ENCODE results near the gene VPS33B. TPM values are rescaled to one million over a fixed set of nuclear protein-coding genes. Genes with fewer than 3 reads are reported as not detected.

Gene VPS33B
- total and polyA plus RNA-seq, 2 of the 13 experiments (the other 11 are each of a cell fraction or from before 2014, with no cell fraction given): 15.8 to 16.5 TPM

DNA sequence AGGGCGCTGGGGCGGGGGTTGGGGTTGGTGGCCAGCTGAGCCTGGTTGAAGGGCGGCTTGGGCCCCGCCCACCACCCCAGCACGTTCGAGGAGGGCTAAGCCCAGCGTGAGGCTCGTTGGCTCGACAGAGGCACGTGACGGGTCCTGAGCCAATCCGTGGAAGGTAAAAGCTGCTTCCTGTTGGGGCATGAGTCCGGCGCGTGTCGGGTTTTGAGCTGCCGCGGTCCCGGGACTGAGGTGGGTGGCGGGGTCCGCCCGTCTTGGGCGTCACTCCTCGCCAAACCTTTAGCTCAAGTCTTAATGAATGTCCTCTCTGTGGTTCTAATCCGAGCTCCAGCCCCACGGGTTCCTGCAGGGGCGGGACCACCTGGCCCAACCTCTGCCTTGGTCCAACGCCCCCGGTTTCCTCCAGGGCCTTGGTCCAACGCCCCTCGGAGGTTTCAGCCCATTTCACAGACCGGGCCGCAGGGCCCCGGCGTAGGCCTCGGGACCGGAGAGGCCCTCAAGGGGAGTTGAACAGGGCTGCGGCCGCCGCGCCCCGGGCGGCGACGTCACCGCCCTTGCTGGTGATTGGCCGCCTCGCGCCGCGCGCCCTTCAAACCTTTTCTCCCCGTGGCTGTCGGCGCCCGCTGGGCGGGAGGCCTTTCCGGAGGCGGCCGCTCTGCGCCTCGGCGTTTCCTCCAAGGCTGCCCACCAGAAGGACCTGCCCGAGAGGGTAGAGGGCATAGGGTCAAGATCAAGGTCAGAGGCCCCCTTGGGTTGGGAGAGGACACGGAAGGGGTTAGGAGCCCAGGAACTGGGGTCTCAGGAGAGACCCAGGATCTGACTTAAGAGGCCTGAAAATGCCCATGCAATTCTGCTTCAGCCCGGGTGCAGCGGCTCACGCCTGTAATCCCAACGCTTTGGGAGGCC lies 67.4 kb downstream of the VPS33B start, which contains the start of gene RCCD1 (continued):
- TF ChIP-seq, protein P1, sequence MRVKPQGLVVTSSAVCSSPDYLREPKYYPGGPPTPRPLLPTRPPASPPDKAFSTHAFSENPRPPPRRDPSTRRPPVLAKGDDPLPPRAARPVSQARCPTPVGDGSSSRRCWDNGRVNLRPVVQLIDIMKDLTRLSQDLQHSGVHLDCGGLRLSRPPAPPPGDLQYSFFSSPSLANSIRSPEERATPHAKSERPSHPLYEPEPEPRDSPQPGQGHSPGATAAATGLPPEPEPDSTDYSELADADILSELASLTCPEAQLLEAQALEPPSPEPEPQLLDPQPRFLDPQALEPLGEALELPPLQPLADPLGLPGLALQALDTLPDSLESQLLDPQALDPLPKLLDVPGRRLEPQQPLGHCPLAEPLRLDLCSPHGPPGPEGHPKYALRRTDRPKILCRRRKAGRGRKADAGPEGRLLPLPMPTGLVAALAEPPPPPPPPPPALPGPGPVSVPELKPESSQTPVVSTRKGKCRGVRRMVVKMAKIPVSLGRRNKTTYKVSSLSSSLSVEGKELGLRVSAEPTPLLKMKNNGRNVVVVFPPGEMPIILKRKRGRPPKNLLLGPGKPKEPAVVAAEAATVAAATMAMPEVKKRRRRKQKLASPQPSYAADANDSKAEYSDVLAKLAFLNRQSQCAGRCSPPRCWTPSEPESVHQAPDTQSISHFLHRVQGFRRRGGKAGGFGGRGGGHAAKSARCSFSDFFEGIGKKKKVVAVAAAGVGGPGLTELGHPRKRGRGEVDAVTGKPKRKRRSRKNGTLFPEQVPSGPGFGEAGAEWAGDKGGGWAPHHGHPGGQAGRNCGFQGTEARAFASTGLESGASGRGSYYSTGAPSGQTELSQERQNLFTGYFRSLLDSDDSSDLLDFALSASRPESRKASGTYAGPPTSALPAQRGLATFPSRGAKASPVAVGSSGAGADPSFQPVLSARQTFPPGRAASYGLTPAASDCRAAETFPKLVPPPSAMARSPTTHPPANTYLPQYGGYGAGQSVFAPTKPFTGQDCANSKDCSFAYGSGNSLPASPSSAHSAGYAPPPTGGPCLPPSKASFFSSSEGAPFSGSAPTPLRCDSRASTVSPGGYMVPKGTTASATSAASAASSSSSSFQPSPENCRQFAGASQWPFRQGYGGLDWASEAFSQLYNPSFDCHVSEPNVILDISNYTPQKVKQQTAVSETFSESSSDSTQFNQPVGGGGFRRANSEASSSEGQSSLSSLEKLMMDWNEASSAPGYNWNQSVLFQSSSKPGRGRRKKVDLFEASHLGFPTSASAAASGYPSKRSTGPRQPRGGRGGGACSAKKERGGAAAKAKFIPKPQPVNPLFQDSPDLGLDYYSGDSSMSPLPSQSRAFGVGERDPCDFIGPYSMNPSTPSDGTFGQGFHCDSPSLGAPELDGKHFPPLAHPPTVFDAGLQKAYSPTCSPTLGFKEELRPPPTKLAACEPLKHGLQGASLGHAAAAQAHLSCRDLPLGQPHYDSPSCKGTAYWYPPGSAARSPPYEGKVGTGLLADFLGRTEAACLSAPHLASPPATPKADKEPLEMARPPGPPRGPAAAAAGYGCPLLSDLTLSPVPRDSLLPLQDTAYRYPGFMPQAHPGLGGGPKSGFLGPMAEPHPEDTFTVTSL (CRISPR knock-in tag; IDR thresholded peaks at IDR 0.05; ENCODE audit: borderline replicate concordance): no peak
- TF ChIP-seq, protein P2, sequence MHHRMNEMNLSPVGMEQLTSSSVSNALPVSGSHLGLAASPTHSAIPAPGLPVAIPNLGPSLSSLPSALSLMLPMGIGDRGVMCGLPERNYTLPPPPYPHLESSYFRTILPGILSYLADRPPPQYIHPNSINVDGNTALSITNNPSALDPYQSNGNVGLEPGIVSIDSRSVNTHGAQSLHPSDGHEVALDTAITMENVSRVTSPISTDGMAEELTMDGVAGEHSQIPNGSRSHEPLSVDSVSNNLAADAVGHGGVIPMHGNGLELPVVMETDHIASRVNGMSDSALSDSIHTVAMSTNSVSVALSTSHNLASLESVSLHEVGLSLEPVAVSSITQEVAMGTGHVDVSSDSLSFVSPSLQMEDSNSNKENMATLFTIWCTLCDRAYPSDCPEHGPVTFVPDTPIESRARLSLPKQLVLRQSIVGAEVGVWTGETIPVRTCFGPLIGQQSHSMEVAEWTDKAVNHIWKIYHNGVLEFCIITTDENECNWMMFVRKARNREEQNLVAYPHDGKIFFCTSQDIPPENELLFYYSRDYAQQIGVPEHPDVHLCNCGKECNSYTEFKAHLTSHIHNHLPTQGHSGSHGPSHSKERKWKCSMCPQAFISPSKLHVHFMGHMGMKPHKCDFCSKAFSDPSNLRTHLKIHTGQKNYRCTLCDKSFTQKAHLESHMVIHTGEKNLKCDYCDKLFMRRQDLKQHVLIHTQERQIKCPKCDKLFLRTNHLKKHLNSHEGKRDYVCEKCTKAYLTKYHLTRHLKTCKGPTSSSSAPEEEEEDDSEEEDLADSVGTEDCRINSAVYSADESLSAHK (CRISPR knock-in tag; IDR thresholded peaks at IDR 0.05; ENCODE audit: borderline replicate concordance): no peak
- 0 out of 2 replicates have a peak, but pooled peaks have one; percentile 52 for TF ChIP-seq SATB2 (CRISPR knock-in tag; IDR thresholded peaks at IDR 0.05)
- peak; percentile 35; the same call in 1 of the 2 replicates for TF ChIP-seq ZNF274 (CRISPR knock-in tag; IDR thresholded peaks at IDR 0.05)
- no peak for TF ChIP-seq CHCHD3 (CRISPR knock-in tag; IDR thresholded peaks at IDR 0.05)
- TF ChIP-seq, protein P3, sequence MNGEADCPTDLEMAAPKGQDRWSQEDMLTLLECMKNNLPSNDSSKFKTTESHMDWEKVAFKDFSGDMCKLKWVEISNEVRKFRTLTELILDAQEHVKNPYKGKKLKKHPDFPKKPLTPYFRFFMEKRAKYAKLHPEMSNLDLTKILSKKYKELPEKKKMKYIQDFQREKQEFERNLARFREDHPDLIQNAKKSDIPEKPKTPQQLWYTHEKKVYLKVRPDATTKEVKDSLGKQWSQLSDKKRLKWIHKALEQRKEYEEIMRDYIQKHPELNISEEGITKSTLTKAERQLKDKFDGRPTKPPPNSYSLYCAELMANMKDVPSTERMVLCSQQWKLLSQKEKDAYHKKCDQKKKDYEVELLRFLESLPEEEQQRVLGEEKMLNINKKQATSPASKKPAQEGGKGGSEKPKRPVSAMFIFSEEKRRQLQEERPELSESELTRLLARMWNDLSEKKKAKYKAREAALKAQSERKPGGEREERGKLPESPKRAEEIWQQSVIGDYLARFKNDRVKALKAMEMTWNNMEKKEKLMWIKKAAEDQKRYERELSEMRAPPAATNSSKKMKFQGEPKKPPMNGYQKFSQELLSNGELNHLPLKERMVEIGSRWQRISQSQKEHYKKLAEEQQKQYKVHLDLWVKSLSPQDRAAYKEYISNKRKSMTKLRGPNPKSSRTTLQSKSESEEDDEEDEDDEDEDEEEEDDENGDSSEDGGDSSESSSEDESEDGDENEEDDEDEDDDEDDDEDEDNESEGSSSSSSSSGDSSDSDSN (CRISPR knock-in tag; IDR thresholded peaks at IDR 0.05): peak; percentile 52
- peak; percentile 87; the same call in 2 of the 3 replicates for TF ChIP-seq MXI1 (IDR thresholded peaks at IDR 0.05; ENCODE audit: borderline replicate concordance, low read depth, low read length)
- peak; percentile 87; the same call in 1 of the 2 replicates for TF ChIP-seq ZFP90 (CRISPR knock-in tag; IDR thresholded peaks at IDR 0.05; ENCODE audit: borderline replicate concordance)
- TF ChIP-seq, protein P4, sequence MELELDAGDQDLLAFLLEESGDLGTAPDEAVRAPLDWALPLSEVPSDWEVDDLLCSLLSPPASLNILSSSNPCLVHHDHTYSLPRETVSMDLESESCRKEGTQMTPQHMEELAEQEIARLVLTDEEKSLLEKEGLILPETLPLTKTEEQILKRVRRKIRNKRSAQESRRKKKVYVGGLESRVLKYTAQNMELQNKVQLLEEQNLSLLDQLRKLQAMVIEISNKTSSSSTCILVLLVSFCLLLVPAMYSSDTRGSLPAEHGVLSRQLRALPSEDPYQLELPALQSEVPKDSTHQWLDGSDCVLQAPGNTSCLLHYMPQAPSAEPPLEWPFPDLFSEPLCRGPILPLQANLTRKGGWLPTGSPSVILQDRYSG (CRISPR knock-in tag; IDR thresholded peaks at IDR 0.05): peak; percentile 85; the same call in 1 of the 2 replicates
- TF ChIP-seq, protein P5, sequence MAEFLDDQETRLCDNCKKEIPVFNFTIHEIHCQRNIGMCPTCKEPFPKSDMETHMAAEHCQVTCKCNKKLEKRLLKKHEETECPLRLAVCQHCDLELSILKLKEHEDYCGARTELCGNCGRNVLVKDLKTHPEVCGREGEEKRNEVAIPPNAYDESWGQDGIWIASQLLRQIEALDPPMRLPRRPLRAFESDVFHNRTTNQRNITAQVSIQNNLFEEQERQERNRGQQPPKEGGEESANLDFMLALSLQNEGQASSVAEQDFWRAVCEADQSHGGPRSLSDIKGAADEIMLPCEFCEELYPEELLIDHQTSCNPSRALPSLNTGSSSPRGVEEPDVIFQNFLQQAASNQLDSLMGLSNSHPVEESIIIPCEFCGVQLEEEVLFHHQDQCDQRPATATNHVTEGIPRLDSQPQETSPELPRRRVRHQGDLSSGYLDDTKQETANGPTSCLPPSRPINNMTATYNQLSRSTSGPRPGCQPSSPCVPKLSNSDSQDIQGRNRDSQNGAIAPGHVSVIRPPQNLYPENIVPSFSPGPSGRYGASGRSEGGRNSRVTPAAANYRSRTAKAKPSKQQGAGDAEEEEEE (CRISPR knock-in tag; IDR thresholded peaks at IDR 0.05; ENCODE audit: borderline replicate concordance): no peak
- TF ChIP-seq TOPORS (CRISPR knock-in tag; IDR thresholded peaks at IDR 0.05): no peak
